ENCODE data around the gene IPMK. TPM values are rescaled to one million over a fixed set of nuclear protein-coding genes. Genes with fewer than 3 reads are reported as not detected.
"Not testable (repeated sequence)": the region's sequence is repeated elsewhere in the genome, so short reads cannot be mapped to it uniquely, and the experiment has no call there.

Gene IPMK
- total RNA-seq, 2 donors from 2014 or later, result 5.6 to 10.0 TPM

GRCh38 chr10:58237014-58237834 is 30.5 kb downstream of the IPMK start:
- Mint-ChIP-seq H3K36me3 (peaks cover 29% of the 10 kb centered on the region), H3K27me3 (no peaks in the 10 kb centered on the region), H3K9me3 (no peaks in the 10 kb centered on the region), H3K4me1 (ENCODE audit: low read depth in 2 of 2) (peaks cover 29 to 34% of the 10 kb centered on the region in 2 donors), H3K27ac (no peak overlapping the region), H3K4me3 (no peak overlapping the region)
- DNase-seq (ENCODE audit: low spot score) (no peak), ATAC-seq (no peak)

DNA sequence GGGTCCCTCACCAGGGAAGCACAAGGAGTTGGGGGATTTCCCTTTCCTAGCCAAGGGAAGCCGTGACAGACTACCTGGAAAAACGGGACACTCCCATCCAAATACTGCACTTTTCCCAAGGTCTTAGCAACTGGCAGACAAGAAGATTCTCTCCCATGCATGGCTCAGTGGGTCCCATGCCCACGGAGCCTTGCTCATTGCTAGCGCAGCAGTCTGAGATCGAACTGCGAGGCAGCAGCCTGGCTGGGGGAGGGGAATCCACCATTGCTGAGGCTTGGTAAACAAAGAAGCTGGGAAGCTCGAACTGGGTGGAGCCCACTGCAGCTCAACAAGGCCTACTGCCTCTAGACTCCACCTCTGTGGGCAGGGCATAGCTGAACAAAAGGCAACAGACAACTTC is 37.8 kb downstream of the IPMK start:
- H3K4me3 Mint-ChIP-seq; H3K27me3 Mint-ChIP-seq; DNase-seq (ENCODE audit: low spot score); H3K9me3 Mint-ChIP-seq; H3K4me1 Mint-ChIP-seq (ENCODE audit: low read depth in 2 of 2); H3K27ac Mint-ChIP-seq; ATAC-seq: not testable (repeated sequence)
- H3K36me3 Mint-ChIP-seq, result peaks cover 38% of the 10 kb centered on the region

DNA sequence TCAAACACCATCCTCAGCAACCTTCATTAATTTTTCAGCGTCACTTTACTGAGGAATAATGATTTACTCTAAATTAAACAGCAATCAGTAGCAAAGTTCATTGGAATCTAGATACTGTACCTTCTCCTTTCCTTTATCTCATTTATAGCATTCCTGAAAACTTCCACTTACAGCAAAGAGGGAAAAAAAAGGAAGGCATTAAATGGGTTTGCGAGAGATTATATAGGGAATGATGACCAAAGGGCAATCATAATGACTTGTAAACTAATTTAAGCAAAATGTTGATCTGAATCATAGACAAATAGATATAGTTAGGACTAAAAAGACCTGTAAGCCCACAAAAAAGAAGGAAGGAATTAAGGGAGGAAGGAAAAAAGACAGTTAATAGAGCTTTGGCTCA is 42.0 kb downstream of the IPMK start:
- H3K4me3 Mint-ChIP-seq, result no peak overlapping the region
- no peaks in the 10 kb centered on the region for H3K9me3 Mint-ChIP-seq
- no peaks in the 10 kb centered on the region for H3K27me3 Mint-ChIP-seq
- no peak for ATAC-seq
- H3K4me1 Mint-ChIP-seq (ENCODE audit: low read depth in 2 of 2), result no peaks in the 10 kb centered on the region
- no peak overlapping the region for H3K27ac Mint-ChIP-seq
- no peak for DNase-seq (ENCODE audit: low spot score)
- H3K36me3 Mint-ChIP-seq, result peaks cover 1% of the 10 kb centered on the region

DNA sequence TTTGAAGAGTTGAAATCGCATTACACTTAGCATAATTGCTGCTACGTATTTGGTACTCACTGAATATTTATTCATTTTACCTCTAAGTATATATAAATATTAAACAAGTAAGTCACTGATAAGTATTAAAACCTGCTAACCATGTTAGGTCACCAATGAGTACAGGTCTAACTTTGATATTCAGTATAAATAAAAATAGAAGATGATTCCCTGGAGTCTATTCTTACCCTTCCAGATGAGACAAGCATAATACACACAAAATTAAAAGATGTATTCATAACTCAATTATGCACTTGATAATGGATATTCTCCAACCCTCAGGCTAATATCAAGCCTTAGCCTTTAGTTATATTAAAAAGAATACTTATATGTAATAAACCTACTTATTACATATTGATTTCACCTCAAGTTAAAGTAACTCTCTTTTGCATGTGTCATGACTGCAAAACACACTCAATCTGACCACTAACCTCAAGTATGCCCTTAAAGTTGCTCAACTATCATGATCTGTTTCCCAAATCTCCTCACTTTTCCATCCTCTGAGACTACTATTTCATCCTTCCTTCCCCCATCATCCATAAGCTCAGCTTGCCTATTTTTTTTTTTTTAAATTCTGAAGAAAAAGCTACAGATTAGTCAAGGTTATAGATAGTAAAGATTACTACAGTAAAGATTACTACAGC is 46.8 kb downstream of the IPMK start:
- no peaks in the 10 kb centered on the region for H3K9me3 Mint-ChIP-seq
- no peak overlapping the region for H3K4me3 Mint-ChIP-seq
- DNase-seq (ENCODE audit: low spot score) (no peak), ATAC-seq (no peak)
- H3K27me3 Mint-ChIP-seq, result no peaks in the 10 kb centered on the region
- no peak overlapping the region for H3K27ac Mint-ChIP-seq
- peaks cover 0 to 6% of the 10 kb centered on the region in 2 donors for H3K4me1 Mint-ChIP-seq (ENCODE audit: low read depth in 2 of 2)
- H3K36me3 Mint-ChIP-seq, result no peaks in the 10 kb centered on the region

GRCh38 chr10:58219875-58220274 is 47.8 kb downstream of the IPMK start:
- H3K4me1 Mint-ChIP-seq (ENCODE audit: low read depth in 2 of 2), result peaks cover 0 to 8% of the 10 kb centered on the region in 2 donors
- no peak for DNase-seq (ENCODE audit: low spot score)
- no peak overlapping the region for H3K27ac Mint-ChIP-seq
- no peaks in the 10 kb centered on the region for H3K9me3 Mint-ChIP-seq
- H3K4me3 Mint-ChIP-seq, result no peak overlapping the region
- H3K27me3 Mint-ChIP-seq, result no peaks in the 10 kb centered on the region
- no peak for ATAC-seq
- H3K36me3 Mint-ChIP-seq, result peaks cover 3% of the 10 kb centered on the region

DNA sequence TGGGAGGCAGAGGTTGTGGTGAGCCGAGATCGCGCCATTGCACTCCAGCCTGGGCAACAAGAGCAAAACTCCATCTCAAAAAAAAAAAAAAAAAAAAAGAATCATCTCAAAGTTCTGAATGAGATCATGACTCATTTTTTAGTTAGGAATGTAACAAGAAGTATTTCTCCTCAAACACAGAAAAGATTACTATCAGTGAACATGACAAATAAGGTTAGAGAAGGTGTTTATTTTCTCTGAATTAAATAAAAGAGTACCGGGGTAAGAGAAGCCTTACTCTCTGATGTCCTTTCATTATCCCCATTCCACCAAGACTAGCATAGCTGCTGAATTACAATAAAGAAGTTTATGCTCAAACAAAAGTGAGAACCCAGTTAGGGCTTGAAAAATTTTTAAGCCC is 50.1 kb downstream of the IPMK start:
- H3K36me3 Mint-ChIP-seq, result peaks cover 6% of the 10 kb centered on the region
- no peaks in the 10 kb centered on the region for H3K9me3 Mint-ChIP-seq
- no peaks in the 10 kb centered on the region for H3K27me3 Mint-ChIP-seq
- ATAC-seq, result no peak
- peaks cover 0 to 14% of the 10 kb centered on the region in 2 donors for H3K4me1 Mint-ChIP-seq (ENCODE audit: low read depth in 2 of 2)
- no peak overlapping the region for H3K27ac Mint-ChIP-seq
- H3K4me3 Mint-ChIP-seq, result no peak overlapping the region
- DNase-seq (ENCODE audit: low spot score), result no peak

- no peak for DNase-seq (ENCODE audit: low spot score)
- peak overlapping the region in 1 of 2 donors; percentile 23 for H3K27ac Mint-ChIP-seq
- H3K27me3 Mint-ChIP-seq, result no peaks in the 10 kb centered on the region
- H3K36me3 Mint-ChIP-seq, result peaks cover 11% of the 10 kb centered on the region
- H3K9me3 Mint-ChIP-seq, result no peaks in the 10 kb centered on the region
- peak in 1 of 2 donors; percentile 60 for ATAC-seq
- H3K4me3 Mint-ChIP-seq, result no peak overlapping the region
- H3K4me1 Mint-ChIP-seq (ENCODE audit: low read depth in 2 of 2), result peaks cover 0 to 9% of the 10 kb centered on the region in 2 donors
These were observed 55.1 kb downstream of the IPMK start for GRCh38 chr10:58212622-58213021.

DNA sequence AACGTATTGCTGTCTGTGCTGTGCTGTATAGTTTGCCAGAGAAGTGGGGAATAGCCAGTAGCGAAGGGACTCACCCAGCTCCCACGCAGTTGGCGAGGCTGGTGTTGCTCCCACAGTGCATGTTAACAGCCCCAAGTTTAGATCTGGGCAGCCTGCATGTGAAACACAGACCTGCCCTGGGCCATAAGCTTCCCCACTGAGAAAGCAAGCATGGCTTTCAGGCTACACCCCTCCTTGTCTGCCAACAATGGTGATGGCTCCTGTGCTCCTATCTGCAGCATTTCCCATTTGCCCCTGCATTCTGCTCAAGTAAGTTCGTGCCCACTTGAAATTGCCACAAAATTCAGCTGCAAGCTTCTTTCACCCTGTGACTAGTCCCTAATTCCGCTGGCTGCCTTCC is 57.5 kb downstream of the IPMK start:
- H3K9me3 Mint-ChIP-seq, result no peaks in the 10 kb centered on the region
- H3K36me3 Mint-ChIP-seq, result peaks cover 11% of the 10 kb centered on the region
- ATAC-seq (no peak), DNase-seq (ENCODE audit: low spot score) (no peak)
- H3K27ac Mint-ChIP-seq, result no peak overlapping the region
- no peaks in the 10 kb centered on the region for H3K27me3 Mint-ChIP-seq
- H3K4me3 Mint-ChIP-seq, result no peak overlapping the region
- H3K4me1 Mint-ChIP-seq (ENCODE audit: low read depth in 2 of 2), result peaks cover 0 to 13% of the 10 kb centered on the region in 2 donors

- Mint-ChIP-seq H3K4me3 (no peak overlapping the region), H3K4me1 (ENCODE audit: low read depth in 2 of 2) (peaks cover 0 to 10% of the 10 kb centered on the region in 2 donors), H3K9me3 (no peaks in the 10 kb centered on the region), H3K27ac (no peak overlapping the region), H3K36me3 (peaks cover 6% of the 10 kb centered on the region), H3K27me3 (no peaks in the 10 kb centered on the region)
- no peak for ATAC-seq
- DNase-seq (ENCODE audit: low spot score), result no peak
These were observed 58.0 kb downstream of the IPMK start for GRCh38 chr10:58209669-58210068.

DNA sequence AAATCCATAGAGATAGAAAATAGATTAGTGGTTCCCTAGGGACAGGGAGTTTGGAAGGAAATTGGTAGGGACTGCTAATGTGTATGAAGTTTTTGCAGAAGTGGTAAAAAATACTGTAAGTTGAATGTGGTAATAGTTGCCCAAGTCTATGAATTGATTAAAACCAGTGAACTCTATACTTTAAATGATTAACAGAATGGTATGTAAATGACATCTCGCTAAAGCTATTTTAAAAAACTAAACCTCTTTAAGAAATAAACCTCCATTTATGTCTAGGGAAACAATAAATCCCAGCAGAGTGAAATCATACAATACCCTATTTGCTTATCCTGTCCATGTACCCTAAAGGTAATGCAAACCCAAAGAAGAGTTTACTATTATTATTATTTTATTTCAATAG is 61.4 kb downstream of the IPMK start:
- no peak for ATAC-seq
- no peak overlapping the region for H3K4me3 Mint-ChIP-seq
- H3K36me3 Mint-ChIP-seq, result peaks cover 12% of the 10 kb centered on the region
- no peak for DNase-seq (ENCODE audit: low spot score)
- H3K27ac Mint-ChIP-seq, result no peak overlapping the region
- peaks cover 13 to 14% of the 10 kb centered on the region in 2 donors for H3K4me1 Mint-ChIP-seq (ENCODE audit: low read depth in 2 of 2)
- H3K27me3 Mint-ChIP-seq, result peaks cover 0 to 2% of the 10 kb centered on the region in 2 donors
- no peaks in the 10 kb centered on the region for H3K9me3 Mint-ChIP-seq

GRCh38 chr10:58201704-58202103 is 66.0 kb downstream of the IPMK start:
- Mint-ChIP-seq H3K27ac (no peak overlapping the region), H3K4me1 (ENCODE audit: low read depth in 2 of 2) (peaks cover 13 to 15% of the 10 kb centered on the region in 2 donors), H3K27me3 (peaks cover 0 to 2% of the 10 kb centered on the region in 2 donors), H3K4me3 (no peak overlapping the region), H3K9me3 (no peaks in the 10 kb centered on the region), H3K36me3 (peaks cover 6% of the 10 kb centered on the region)
- ATAC-seq, result no peak
- no peak for DNase-seq (ENCODE audit: low spot score)

DNA sequence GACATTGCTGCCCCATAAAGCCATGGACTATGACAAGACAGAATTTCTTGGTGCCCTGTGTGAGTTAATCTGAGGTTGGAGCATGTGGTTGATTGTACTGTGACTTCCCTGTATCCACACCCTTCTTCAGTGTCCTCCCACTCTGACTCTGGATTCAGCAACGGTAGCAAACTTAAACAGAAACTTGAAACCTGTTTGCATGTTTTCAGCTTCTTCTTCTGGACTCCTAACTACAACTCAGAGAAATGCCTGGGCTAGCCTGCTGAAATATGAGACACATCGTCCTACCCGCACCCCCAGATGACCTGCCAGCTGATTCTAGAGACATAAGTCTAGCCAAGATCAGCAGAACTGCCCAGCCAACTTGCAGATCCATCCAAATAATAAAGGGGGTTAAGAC is 78.4 kb downstream of the IPMK start:
- no peak for DNase-seq (ENCODE audit: low spot score)
- no peak overlapping the region for H3K27ac Mint-ChIP-seq
- peaks cover 15 to 25% of the 10 kb centered on the region in 2 donors for H3K27me3 Mint-ChIP-seq
- no peak for ATAC-seq
- H3K9me3 Mint-ChIP-seq, result no peaks in the 10 kb centered on the region
- H3K4me3 Mint-ChIP-seq, result no peak overlapping the region
- H3K4me1 Mint-ChIP-seq (ENCODE audit: low read depth in 2 of 2), result no peaks in the 10 kb centered on the region
- no peaks in the 10 kb centered on the region for H3K36me3 Mint-ChIP-seq

- no peak for DNase-seq (ENCODE audit: low spot score)
- ATAC-seq, result no peak
- no peak overlapping the region for H3K4me3 Mint-ChIP-seq
- peaks cover 15 to 36% of the 10 kb centered on the region in 2 donors for H3K27me3 Mint-ChIP-seq
- H3K27ac Mint-ChIP-seq, result no peak overlapping the region
- no peaks in the 10 kb centered on the region for H3K36me3 Mint-ChIP-seq
- no peaks in the 10 kb centered on the region for H3K4me1 Mint-ChIP-seq (ENCODE audit: low read depth in 2 of 2)
- no peaks in the 10 kb centered on the region for H3K9me3 Mint-ChIP-seq
These were observed 83.5 kb downstream of the IPMK start for GRCh38 chr10:58184120-58184670.

GRCh38 chr10:58180666-58181065 is 87.0 kb downstream of the IPMK start:
- no peak for ATAC-seq
- no peak overlapping the region for H3K27ac Mint-ChIP-seq
- no peaks in the 10 kb centered on the region for H3K36me3 Mint-ChIP-seq
- no peak overlapping the region for H3K4me3 Mint-ChIP-seq
- H3K27me3 Mint-ChIP-seq, result peaks cover 2 to 14% of the 10 kb centered on the region in 2 donors
- no peaks in the 10 kb centered on the region for H3K4me1 Mint-ChIP-seq (ENCODE audit: low read depth in 2 of 2)
- no peak for DNase-seq (ENCODE audit: low spot score)
- H3K9me3 Mint-ChIP-seq, result no peaks in the 10 kb centered on the region
